ENCODE results near the gene PPP2R1A. TPM values are rescaled to one million over a fixed set of nuclear protein-coding genes. Genes with fewer than 3 reads are reported as not detected.

The PPP2R1A gene
- 100 to 1,000 TPM; 168 to 207 TPM for total RNA-seq

DNA sequence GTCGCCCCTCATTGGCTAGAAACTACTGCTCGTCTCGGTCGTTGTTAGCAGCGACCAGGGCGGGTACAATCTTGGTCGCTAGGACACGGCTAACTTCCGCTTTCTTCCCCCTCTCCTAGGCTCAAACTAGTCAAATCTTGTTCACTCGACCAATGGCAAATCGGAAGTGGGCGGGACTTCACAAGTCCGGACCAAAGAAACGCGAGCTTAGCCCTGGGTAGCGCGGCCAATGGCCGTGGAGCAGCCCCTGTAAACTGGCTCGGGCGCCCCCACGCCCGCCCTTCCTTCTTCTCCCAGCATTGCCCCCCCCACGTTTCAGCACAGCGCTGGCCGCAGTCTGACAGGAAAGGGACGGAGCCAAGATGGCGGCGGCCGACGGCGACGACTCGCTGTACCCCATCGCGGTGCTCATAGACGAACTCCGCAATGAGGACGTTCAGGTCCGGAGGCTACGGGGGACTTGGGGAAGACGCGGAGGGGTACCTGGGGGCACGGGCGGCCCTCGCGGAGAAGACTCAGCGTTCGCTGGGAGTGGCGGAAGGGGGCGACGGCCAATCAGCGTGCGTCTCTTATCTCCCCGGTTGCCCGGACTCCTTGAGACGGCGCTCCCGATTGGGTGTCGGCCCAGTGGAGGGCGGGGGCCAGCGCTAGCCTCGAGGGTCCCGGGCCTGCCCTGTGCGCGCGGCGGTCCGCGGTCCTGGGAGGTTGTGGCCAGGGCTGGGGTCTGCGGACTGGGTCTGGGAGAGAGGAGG is at the start of gene PPP2R1A:
PPP2R1A (plus strand) TSS at position 318 of the 752 bp plus-strand sequence; CDS start at position 363, 45 bp downstream.
- CTCF ChIA-PET, result interaction anchor here (0.6 to 1.6 kb wide), 7 partner anchors 14 to 754 kb away, joined by 3 to 6 read pairs (median 3); partner anchors contain the start of gene ZNF836
- peak; percentile 88 for ATAC-seq
- Mint-ChIP-seq H3K27me3 (no peaks in the 10 kb centered on the region), H3K4me3 (peak within 1 kb of the TSS; percentile 86), H3K9me3 (ENCODE audit: low read depth) (peaks cover 4% of the 10 kb centered on the region), H3K27ac (peak within 1 kb of the TSS; percentile 96), H3K36me3 (peaks cover 32% of the 10 kb centered on the region), H3K4me1 (peaks cover 26% of the 10 kb centered on the region)
- DNase-seq, result peak; percentile 99

DNA sequence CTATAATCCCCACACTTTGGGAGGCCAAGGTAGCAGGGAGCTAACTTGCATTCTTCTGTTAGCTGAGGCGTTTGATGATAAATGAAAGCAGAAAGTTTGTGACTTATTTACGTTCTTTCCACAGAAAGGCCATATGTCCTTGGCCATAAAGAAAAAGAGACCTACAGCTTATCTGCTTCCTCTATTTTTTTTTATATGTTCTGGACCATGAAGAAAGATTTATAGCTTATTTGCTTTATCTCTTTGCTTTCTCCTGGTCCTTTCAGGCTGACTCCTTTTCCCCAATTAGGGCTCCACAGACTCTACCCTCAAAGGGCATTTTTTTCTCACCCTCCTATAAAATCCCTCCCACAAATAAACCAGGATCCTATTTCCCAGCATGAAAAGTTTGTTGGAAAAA is 48.6 kb upstream of the PPP2R1A start:
- CTCF ChIA-PET, result interaction anchor here (0.9 to 3.5 kb wide), 2 partner anchors 96 to 107 kb away, joined by 3 to 28 read pairs; no protein-coding TSS in a partner anchor
- no peaks in the 10 kb centered on the region for H3K27me3 Mint-ChIP-seq

DNA sequence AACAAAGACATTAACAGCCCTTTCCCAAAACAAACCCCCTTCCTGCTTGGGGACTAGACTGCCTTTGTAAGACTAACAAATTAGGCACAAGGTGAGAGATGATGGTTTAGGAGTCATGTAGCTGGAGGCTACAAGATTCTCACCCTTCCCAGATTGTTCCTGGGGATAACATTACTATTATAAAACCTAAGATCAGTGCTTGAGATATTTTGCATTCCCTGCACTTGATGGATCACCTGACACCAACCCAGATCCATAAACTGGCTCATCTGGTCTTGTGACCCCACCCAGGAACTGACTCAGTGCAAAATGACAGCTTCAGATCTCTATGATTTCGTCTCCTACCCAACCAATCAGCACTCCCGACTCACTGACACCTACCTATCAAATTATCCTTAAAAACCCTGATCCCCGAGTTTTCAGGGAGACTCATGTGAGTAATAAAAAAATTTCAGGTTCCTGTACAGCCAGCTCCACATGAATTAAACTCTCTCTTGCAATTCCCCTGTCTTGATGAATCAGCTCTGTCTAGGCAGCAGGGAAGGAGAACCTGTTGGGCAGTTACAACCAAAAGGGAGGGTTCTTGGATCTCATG is 47.8 kb upstream of the PPP2R1A start:
- no peak overlapping the region for H3K27ac Mint-ChIP-seq
- no peak for ATAC-seq

More for the DNA sequence above, 48.6 kb upstream of the PPP2R1A start:
- Mint-ChIP-seq H3K9me3 (ENCODE audit: low read depth) (peaks cover 29% of the 10 kb centered on the region), H3K4me1 (peaks cover 18% of the 10 kb centered on the region), H3K4me3 (no peak overlapping the region), H3K27ac (no peak overlapping the region), H3K36me3 (peaks cover 24% of the 10 kb centered on the region)
- DNase-seq, result no peak
- ATAC-seq, result no peak

DNA sequence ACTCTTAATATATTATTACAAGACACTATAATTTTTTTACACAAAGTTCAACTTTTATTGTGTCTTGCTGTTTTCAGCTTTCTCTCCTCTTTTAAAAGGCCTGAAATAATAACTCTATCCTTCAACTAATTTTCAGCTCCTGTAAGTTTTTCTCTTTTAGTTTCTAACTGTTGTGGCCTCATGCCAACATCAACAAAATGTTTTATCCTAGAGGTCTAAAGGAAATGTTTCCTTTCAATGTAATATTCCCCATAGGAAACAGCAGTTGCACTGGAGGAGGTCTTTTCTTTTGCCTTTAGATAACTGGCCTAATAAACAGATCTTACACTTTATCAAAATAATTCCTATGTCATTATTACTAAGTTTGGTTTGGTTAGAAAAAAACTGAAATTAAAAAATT is 41.6 kb upstream of the PPP2R1A start:
- CTCF ChIA-PET, result no interaction called here
- no peak overlapping the region for H3K27ac Mint-ChIP-seq
- H3K36me3 Mint-ChIP-seq, result peaks cover 33% of the 10 kb centered on the region
- no peaks in the 10 kb centered on the region for H3K4me1 Mint-ChIP-seq
- H3K27me3 Mint-ChIP-seq, result no peaks in the 10 kb centered on the region
- DNase-seq (no peak), ATAC-seq (no peak)
- no peak overlapping the region for H3K4me3 Mint-ChIP-seq
- H3K9me3 Mint-ChIP-seq (ENCODE audit: low read depth), result peaks cover 37% of the 10 kb centered on the region

More for the DNA sequence above, 47.8 kb upstream of the PPP2R1A start:
- no peaks in the 10 kb centered on the region for H3K27me3 Mint-ChIP-seq
- H3K36me3 Mint-ChIP-seq, result peaks cover 20% of the 10 kb centered on the region
- CTCF ChIA-PET, result no interaction called here
- H3K4me3 Mint-ChIP-seq, result no peak overlapping the region
- DNase-seq, result no peak
- H3K4me1 Mint-ChIP-seq, result peaks cover 18% of the 10 kb centered on the region
- peaks cover 26% of the 10 kb centered on the region for H3K9me3 Mint-ChIP-seq (ENCODE audit: low read depth)

DNA sequence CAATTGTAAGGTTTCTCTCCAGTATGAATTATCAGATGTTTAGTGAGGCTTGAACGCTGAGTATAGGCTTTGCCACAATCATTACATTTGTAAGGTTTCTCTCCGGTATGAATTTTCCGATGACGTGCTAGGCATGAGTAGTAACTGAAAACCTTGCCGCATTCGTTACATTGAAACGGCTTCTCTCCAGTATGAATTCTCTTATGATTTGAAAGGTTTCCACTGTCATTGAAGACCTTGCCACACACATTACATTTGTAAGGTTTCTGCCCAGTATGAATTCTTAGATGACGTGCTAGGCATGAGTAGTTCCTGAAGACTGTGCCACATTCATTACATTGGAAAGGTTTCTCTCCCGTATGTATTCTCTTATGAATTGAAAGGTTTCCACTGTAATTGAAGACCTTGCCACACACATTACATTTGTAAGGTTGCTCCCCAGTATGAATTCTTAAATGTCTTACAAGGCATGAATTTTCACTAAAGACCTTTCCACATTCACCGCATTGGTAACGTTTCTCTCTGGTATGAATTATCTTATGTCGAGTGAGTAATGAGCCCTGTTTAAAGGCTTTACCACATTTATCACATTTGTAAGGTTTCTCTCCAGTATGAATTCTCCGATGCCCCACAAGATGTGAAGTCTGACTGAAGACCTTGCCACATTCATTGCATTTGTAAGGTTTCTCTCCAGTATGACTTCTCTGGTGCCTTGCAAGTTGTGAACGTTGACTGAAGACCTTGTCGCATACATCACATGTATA is 34.1 kb upstream of the PPP2R1A start:
- CTCF ChIA-PET, result no interaction called here
- H3K36me3 Mint-ChIP-seq, result peaks cover 75% of the 10 kb centered on the region
- H3K27ac Mint-ChIP-seq, result no peak overlapping the region
- H3K27me3 Mint-ChIP-seq, result no peaks in the 10 kb centered on the region
- DNase-seq (no peak), ATAC-seq (no peak)
- H3K4me1 Mint-ChIP-seq, result no peaks in the 10 kb centered on the region
- H3K9me3 Mint-ChIP-seq (ENCODE audit: low read depth), result peaks cover 60% of the 10 kb centered on the region
- no peak overlapping the region for H3K4me3 Mint-ChIP-seq

DNA sequence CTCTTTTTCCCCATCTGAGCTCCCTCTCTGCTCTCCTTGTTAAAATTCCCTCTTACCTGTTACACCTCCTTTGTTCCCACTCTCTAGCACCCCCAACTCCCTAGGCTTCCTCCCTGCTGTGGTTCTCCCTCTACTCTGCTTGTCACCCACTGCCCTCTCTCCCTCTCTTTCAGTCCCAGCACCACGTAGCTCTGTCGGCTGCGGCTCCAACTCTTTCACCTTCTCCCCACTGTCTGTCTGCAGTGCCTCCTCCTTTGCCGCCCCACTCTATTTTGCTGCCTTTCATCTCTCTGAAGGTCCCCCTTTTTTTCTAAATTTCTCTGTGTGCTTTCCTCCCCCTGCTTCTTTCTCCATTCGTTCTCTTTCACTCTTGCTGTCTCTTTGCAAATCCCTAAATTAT is 19.5 kb upstream of the PPP2R1A start:
- Mint-ChIP-seq H3K36me3 (peaks cover 50% of the 10 kb centered on the region), H3K4me1 (peaks cover 29% of the 10 kb centered on the region), H3K27me3 (no peaks in the 10 kb centered on the region), H3K4me3 (peak overlapping the region; percentile 93), H3K9me3 (ENCODE audit: low read depth) (peaks cover 10% of the 10 kb centered on the region), H3K27ac (peak overlapping the region; percentile 95)
- CTCF ChIA-PET, result no interaction called here
- no peak for ATAC-seq
- DNase-seq, result no peak

DNA sequence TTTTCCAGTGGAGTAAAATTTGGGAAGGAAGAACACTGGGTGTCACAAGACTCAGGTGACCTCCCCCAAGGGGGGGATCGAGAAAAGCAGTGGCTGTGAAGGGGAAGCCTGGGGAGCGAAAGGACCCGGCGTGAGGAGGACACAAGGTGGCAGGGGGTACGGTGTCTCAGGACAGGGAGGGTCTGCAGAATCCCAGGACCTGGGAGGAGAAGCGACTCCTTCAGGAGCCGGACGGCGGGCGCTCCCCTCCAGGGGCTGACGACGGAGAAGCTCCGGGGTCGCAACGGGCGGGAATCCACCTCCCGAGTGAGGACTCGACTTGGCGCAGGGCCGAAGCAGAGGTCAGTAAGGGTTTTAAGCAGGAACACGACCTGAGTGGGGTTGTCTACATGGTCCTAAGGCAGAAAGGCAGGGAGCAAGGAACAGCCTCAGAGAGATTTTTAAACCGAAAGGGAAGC is 19.0 kb upstream of the PPP2R1A start:
- Mint-ChIP-seq H3K4me3 (peak overlapping the region; percentile 93), H3K9me3 (ENCODE audit: low read depth) (peaks cover 10% of the 10 kb centered on the region), H3K36me3 (peaks cover 45% of the 10 kb centered on the region), H3K27ac (peak overlapping the region; percentile 95), H3K4me1 (peaks cover 29% of the 10 kb centered on the region), H3K27me3 (no peaks in the 10 kb centered on the region)
- DNase-seq (peak; percentile 46), ATAC-seq (peak; percentile 31)
- CTCF ChIA-PET, result interaction anchor here (1.4 to 1.5 kb wide), 2 partner anchors 18 to 31 kb away, joined by 4 to 5 read pairs; partner anchors contain the start of gene ZNF616

DNA sequence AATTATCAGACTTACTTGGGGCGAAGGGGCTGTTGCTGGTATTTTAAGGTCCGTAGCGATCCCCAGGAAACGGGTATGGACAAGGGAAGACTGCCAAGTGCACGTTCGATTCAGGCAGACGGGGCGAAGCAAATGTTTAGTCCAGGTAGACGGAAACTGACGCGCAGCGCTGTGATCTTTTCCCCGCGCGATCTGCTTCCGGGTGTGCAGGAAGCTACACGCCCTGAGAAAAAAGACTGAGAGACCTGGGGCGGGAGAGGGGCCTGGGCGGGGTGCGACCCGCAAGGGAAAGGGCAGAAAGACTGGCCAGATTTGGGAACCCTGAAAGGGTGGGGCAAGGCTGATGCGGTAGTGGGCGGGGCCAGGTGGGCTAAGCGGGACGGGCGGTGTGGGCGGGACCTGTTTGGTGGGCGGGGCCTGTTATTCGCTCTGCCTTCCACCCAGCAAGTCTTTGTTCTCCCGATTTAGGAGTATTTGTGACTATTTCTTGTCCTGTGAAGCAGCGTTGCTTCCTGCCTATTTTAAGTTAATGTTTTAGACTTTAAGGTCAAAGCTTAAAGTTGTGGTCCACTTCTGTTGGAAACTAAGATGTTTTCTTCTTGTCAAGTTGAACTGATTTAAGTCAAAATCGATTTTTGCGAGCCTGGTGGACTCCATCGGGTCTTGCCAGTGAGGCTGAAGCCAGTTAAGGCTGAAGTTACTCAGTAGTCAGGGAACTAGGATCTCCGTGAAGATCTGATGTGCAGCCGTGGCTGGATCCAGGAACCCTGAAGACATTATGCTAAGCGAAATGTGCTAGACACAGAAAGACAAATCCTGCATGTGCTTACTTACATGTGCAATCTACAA is 18.3 kb upstream of the PPP2R1A start, which contains the start of gene ZNF836:
ZNF836 (minus strand) TSS at position 301 of the 849 bp plus-strand sequence. CDS start 3,549 bp downstream, outside the sequence.
- Mint-ChIP-seq H3K4me3 (peak within 1 kb of the TSS; percentile 93), H3K9me3 (ENCODE audit: low read depth) (peaks cover 10% of the 10 kb centered on the region), H3K4me1 (peaks cover 29% of the 10 kb centered on the region), H3K27me3 (no peaks in the 10 kb centered on the region), H3K36me3 (peaks cover 43% of the 10 kb centered on the region), H3K27ac (peak within 1 kb of the TSS; percentile 95)
- ATAC-seq (peak; percentile 97), DNase-seq (peak; percentile 93)
- CTCF ChIA-PET, result interaction anchor here (1.0 to 1.5 kb wide), 3 partner anchors 18 to 66 kb away, joined by 3 to 5 read pairs (median 4); partner anchors contain the start of gene ZNF616

DNA sequence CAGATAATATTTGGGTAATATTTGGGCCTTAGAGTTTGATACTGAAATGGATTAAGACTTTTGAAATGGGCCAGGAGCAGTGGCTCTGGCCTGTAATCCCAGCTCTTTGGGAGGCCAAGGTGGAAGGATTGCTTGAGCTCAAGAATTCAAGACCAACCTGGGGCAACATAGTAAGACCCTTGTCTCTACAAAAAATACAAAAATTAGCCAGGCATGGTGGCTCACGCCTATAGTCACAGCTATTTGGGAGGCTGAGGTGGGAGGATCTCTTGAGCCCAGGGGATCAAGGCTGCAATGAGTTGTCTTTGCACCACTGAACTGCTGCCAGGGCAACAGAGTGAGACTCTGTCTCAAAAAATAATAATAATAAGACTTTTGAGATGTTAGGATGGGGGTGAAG is 17.5 kb upstream of the PPP2R1A start:
- DNase-seq (no peak), ATAC-seq (no peak)
- Mint-ChIP-seq H3K9me3 (ENCODE audit: low read depth) (peaks cover 10% of the 10 kb centered on the region), H3K36me3 (peaks cover 38% of the 10 kb centered on the region), H3K27me3 (no peaks in the 10 kb centered on the region), H3K4me1 (peaks cover 29% of the 10 kb centered on the region), H3K27ac (no peak overlapping the region), H3K4me3 (peak overlapping the region; percentile 93)
- CTCF ChIA-PET, result interaction anchor here (1.0 to 1.5 kb wide), 3 partner anchors 17 to 65 kb away, joined by 3 to 5 read pairs (median 4); partner anchors contain the start of gene ZNF616

DNA sequence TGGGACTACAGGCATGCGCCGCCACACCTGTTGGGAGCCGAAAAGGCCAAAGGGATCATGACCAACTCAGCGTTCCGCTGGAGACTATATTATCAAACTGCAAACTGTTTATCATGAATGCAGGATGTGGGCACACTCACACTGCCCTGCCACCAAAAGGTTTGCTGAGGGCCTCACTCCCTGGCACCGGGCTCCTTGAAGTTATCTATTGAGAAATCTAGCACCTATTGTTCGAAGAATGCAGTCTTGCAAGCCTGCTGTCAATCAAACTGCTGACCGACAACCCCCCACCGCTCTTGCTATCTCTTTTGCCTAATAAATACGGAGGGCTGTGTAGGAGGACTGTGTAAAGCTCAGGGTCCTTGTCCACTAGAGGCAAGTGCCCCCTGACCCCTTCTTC is 13.3 kb upstream of the PPP2R1A start:
- Mint-ChIP-seq H3K4me1 (peaks cover 7% of the 10 kb centered on the region), H3K27ac (no peak overlapping the region), H3K9me3 (ENCODE audit: low read depth) (peaks cover 2% of the 10 kb centered on the region), H3K36me3 (peaks cover 7% of the 10 kb centered on the region), H3K4me3 (no peak overlapping the region), H3K27me3 (no peaks in the 10 kb centered on the region)
- CTCF ChIA-PET, result no interaction called here
- DNase-seq (no peak), ATAC-seq (no peak)

DNA sequence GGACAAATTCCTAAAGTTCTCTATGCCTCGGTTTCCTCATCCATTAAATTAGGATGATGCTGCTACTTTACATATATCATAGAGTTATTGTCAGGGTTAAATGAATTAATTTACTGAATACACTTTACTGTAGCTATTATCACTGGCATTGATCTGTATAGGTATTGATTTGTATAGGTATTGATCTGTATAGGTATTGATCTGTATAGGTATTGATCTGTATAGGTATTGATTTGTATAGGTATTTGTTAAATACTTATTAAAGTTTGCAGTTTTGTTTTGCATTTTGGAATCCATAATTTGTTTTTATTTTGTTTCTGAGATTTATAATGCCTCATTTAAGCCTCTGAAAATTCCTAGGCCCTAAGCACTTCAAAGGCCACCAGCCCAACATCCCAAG is 2.4 kb upstream of the PPP2R1A start:
- ATAC-seq (no peak), DNase-seq (no peak)
- H3K27me3 Mint-ChIP-seq, result no peaks in the 10 kb centered on the region
- no peak overlapping the region for H3K27ac Mint-ChIP-seq
- no peak overlapping the region for H3K4me3 Mint-ChIP-seq
- peaks cover 13% of the 10 kb centered on the region for H3K36me3 Mint-ChIP-seq
- no peaks in the 10 kb centered on the region for H3K9me3 Mint-ChIP-seq (ENCODE audit: low read depth)
- CTCF ChIA-PET, result no interaction called here
- H3K4me1 Mint-ChIP-seq, result peaks cover 20% of the 10 kb centered on the region
